Neutrophil (primary cell): Measurements from ENCODE around the gene TMC2.

ENCODE experiments used
- H3K27ac ChIP-seq: fragments of 200-600 bp; sonication (generic); 2 replicates; pipeline ENCODE4 v1.5.1; 2016; ENCODE audit warnings: mild to moderate bottlenecking, moderate library complexity
- H3K27me3 ChIP-seq: fragments of 200-600 bp; sonication (generic); 2 replicates; pipeline ENCODE4 v1.6.0; 2016; ENCODE audit warnings: mild to moderate bottlenecking
- H3K36me3 ChIP-seq: fragments of 200-600 bp; sonication (generic); 2 replicates; pipeline ENCODE4 v1.5.1; 2017
- H3K4me1 ChIP-seq, 2 experiments: fragments of 200-600 bp in 1 of 2; sonication (generic) in 1 of 2; 1 replicate in 1 of 2; 2 replicates in 1 of 2; pipeline versions ENCODE4 v1.5.1 to v1.6.1; 2013 to 2016; ENCODE audit warnings: low read depth in 1 of 2, low read length in 1 of 2, mild to moderate bottlenecking in 1 of 2, moderate library complexity in 1 of 2; ENCODE audit not compliant: control insufficient read depth in 1 of 2, insufficient read depth in 1 of 2
- H3K4me3 ChIP-seq, 2 experiments: fragments of 200-600 bp in 1 of 2; sonication (generic) in 1 of 2; 1 replicate in 1 of 2; 2 replicates in 1 of 2; pipeline ENCODE4 v1.5.1; 2013 to 2016; ENCODE audit warnings: low read depth in 1 of 2, low read length in 1 of 2, mild to moderate bottlenecking in 1 of 2, moderate library complexity in 1 of 2
- H3K9me3 ChIP-seq: fragments of 200-600 bp; sonication (generic); 2 replicates; pipeline ENCODE4 v1.5.1; 2016
- CTCF ChIP-seq: fragments of 200-600 bp; sonication (generic); IDR thresholded peaks from 2 replicates; pipeline ENCODE4 v1.5.1; 2016; ENCODE audit warnings: antibody characterized with exemption

The TMC2 gene

GRCh38 chr20:2558581-2559278 is 22.4 kb downstream of the TMC2 start:
- TF ChIP-seq CTCF: no peak
- H3K27me3 ChIP-seq: peaks cover 81% of the 10 kb centered on the region

GRCh38 chr20:2559279-2559626 is 22.9 kb downstream of the TMC2 start:
- H3K4me3 ChIP-seq: no peak overlapping the region
- no peaks in the 10 kb centered on the region for H3K36me3 ChIP-seq
- H3K27ac ChIP-seq: no peak overlapping the region
- no peak for TF ChIP-seq CTCF
- H3K9me3 ChIP-seq: no peaks in the 10 kb centered on the region
- no peaks in the 10 kb centered on the region for H3K4me1 ChIP-seq
- H3K27me3 ChIP-seq: peaks cover 75% of the 10 kb centered on the region

More at GRCh38 chr20:2558581-2559278, 22.4 kb downstream of the TMC2 start:
- no peaks in the 10 kb centered on the region for H3K4me1 ChIP-seq
- H3K36me3 ChIP-seq: no peaks in the 10 kb centered on the region
- H3K27ac ChIP-seq: no peak overlapping the region
- H3K9me3 ChIP-seq: no peaks in the 10 kb centered on the region
- H3K4me3 ChIP-seq: no peak overlapping the region

GRCh38 chr20:2559651-2560050 is 23.3 kb downstream of the TMC2 start:
- H3K27me3 ChIP-seq: peaks cover 72% of the 10 kb centered on the region
- H3K27ac ChIP-seq: no peak overlapping the region
- no peaks in the 10 kb centered on the region for H3K9me3 ChIP-seq
- H3K4me1 ChIP-seq: no peaks in the 10 kb centered on the region
- H3K4me3 ChIP-seq: no peak overlapping the region
- TF ChIP-seq CTCF: no peak
- no peaks in the 10 kb centered on the region for H3K36me3 ChIP-seq

- Histone ChIP-seq H3K4me3 (no peak overlapping the region), H3K27ac (no peak overlapping the region), H3K36me3 (no peaks in the 10 kb centered on the region), H3K4me1 (no peaks in the 10 kb centered on the region), H3K27me3 (peaks cover 71% of the 10 kb centered on the region), H3K9me3 (no peaks in the 10 kb centered on the region)
- no peak for TF ChIP-seq CTCF
These were observed 26.7 kb downstream of the TMC2 start for GRCh38 chr20:2563116-2563515.

GRCh38 chr20:2564406-2564805 is 28.0 kb downstream of the TMC2 start:
- TF ChIP-seq CTCF: no peak
- no peaks in the 10 kb centered on the region for H3K9me3 ChIP-seq
- no peaks in the 10 kb centered on the region for H3K4me1 ChIP-seq
- H3K4me3 ChIP-seq: no peak overlapping the region
- no peaks in the 10 kb centered on the region for H3K36me3 ChIP-seq
- no peak overlapping the region for H3K27ac ChIP-seq
- H3K27me3 ChIP-seq: peaks cover 71% of the 10 kb centered on the region
